GM18951 (cell line): ENCODE data around the gene CCZ1.
"Not testable (repeated sequence)": the region's sequence is repeated elsewhere in the genome, so short reads cannot be mapped to it uniquely, and the experiment has no call there.

Source experiments
- POLR2A ChIP-seq: IDR thresholded peaks from 4 replicates; pipeline ENCODE4 v1.6.1; 2011; ENCODE audit warnings: mild to moderate bottlenecking; ENCODE audit not compliant: insufficient read length, insufficient read depth; ENCODE audit errors: extremely low read depth
- in situ Hi-C: fragments of 300-500 bp; cut with MboI; formaldehyde crosslinking; loops from one replicate; pipeline ENCODE4 v1.12.0; 2022; ENCODE audit warnings: low sequenced_read_pairs, mixed read lengths, inconsistent platforms; ENCODE audit not compliant: unreplicated experiment

Gene CCZ1

GRCh38 chr7:5892498-5892897 is 6.0 kb upstream of the CCZ1 start:
- no peak for TF ChIP-seq POLR2A
- in situ Hi-C loops = no loop called here

DNA sequence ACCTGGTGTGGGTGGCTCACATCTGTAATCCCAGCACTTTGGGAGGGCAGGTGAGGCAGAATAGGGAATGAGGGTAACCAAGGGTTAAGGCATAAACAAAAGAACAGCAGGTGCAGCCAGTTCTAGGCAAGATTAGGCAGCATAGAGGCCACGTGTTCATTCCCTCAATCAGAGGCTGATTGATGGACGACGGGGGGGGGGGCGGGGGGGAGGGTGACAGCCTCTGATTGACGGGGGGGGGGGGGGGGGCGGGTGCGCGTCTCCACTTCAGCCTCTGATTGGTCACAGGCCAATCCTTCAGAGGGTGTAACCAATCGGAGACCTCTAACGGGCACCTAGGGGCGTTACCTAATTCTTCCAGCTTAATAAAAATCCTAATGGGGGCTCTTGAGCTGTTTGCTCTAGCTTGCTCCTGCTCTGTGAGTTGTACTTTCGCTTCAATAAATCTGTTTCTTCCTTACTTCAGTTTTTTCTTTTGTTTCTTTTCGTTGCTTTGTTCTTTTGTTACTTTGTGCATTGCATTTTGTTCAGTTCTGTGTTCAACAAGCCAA is 1.1 kb upstream of the CCZ1 start:
- in situ Hi-C loops = not testable (repeated sequence)

- in situ Hi-C loops = not testable (repeated sequence)
Measured at GRCh38 chr7:5903002-5903401, 4.5 kb downstream of the CCZ1 start.

DNA sequence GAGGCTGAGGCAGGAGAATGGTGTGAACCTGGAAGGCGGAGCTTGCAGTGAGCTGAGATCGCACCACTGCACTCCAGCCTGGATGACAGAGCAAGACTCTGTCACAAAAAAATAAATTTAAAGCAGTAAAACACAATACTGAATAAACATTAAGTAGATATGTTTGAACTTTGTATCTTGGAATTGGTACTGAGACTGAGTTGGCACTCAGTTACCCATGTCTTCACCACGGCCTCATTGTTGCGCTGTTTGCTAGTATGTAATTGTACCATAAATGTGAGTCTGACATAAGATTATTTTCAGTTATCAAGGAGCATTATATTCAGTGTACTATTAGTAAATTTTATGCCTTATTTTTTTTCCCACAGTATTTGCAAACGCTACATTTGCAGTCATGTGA is 6.2 kb downstream of the CCZ1 start:
- in situ Hi-C loops = loop anchor here (5.0 kb wide), 1 partner anchor 913 kb away; no protein-coding TSS in a partner anchor

DNA sequence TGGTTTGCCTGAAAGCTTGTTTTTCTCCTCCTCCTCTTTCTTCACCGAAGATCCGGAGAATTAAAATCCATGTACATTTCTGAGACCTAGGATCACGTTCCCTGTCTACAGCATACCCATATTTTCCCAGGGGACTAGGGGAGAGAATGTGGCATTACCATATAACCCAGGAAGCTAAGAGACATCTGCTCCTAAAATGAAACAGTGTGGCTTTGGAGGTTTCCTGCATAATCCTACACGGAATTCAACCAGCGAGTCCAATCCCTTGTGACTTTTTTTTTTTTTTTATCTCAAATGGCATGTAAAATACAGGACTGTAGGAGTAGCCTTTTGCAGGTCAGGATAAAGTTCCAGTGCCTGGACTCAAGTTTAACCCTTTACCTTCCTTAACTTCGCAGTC is 10.3 kb downstream of the CCZ1 start:
- in situ Hi-C loops = loop anchor here (5.0 kb wide), 1 partner anchor 908 kb away; no protein-coding TSS in a partner anchor

GRCh38 chr7:5916529-5916928 is 18.0 kb downstream of the CCZ1 start:
- in situ Hi-C loops = not testable (repeated sequence)

DNA sequence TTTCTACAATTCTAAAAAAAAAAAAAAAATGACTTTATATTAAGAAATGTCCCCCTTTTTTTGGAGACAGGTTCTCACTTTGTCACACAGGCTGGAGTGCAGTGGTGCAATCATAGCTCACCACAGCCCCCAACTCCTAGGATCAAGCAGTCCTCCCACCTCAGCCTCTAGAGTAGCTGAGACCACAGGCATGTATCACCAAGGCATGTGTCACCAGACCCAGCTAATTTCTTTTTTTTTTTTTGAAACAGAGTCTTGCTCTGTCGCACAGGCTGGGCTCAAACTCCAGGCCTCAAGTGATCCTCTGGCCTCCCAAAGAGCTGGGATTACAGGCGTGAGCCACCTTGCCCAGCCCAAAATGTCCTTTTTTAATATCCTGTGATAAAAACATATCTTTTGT is 25.6 kb downstream of the CCZ1 start:
- in situ Hi-C loops = not testable (repeated sequence)

DNA sequence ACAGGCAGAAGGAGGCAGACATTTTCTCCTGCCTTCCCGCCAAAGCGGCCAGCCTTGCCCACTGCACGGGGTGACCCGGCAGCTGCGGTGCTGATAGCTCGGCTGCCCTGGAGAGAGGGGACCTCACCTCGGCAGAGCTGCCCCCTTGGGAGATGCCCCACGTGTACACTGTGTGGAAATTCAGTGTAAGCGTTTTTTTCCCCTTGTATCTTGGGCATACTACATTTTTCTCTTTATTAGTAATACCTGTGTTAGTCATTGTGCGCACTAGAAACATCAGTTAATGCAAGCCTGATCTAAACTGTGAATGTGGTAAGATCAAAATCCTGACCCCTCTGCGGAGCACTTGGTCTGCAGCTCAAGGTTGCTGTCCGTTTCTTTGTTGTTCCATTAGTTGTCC is 26.1 kb downstream of the CCZ1 start:
- in situ Hi-C loops = not testable (repeated sequence)

DNA sequence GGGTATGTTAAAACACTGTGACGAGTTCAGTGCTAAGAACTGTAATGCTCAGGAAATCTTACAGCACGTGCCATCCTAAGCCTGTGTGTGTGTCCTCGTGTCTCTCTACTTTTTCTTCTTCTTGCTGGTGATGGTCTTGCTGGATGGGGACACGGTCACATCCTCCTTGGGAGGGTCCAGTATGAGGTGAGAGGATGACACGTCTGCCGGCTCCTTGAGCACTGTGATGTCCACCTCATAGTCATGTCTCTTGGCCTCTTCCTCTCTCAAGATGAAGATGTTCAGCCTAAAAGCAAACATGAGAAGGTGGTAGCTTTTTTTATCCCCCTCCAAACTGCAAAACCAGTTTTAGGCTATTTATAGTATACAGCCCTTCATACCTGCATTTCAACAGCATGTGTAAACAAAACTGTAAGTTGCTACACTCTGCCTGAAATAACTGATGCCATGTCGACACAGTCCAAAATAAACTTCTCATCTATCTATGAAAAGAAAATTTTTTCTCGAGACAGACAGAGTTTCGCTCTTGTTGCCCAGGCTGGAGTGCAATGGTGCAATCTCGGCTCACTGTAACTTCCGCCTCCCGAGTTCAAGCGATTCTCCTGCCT is 27.8 kb downstream of the CCZ1 start:
- in situ Hi-C loops = not testable (repeated sequence)

- in situ Hi-C loops = not testable (repeated sequence)
Measured at GRCh38 chr7:5930290-5930689, 31.8 kb downstream of the CCZ1 start.

DNA sequence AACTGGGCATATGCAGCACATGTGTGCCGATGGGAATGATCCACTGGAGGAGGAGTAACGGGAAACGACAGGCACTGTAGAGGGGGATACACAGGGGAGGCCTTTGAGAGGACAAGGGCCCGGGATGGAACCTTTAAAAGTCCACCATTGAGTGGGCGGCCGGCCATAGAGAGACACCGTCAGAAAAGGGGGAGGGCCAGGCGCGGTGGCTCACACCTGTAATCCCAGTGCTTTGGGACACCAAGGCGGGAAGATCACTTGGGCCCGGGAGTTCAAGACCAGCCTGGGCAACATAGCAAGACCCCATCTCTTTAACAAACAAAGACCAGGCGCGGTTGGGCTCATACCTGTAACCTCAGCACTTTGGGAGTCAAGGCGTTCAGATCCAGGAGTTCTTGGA is 32.7 kb downstream of the CCZ1 start:
- in situ Hi-C loops = not testable (repeated sequence)

DNA sequence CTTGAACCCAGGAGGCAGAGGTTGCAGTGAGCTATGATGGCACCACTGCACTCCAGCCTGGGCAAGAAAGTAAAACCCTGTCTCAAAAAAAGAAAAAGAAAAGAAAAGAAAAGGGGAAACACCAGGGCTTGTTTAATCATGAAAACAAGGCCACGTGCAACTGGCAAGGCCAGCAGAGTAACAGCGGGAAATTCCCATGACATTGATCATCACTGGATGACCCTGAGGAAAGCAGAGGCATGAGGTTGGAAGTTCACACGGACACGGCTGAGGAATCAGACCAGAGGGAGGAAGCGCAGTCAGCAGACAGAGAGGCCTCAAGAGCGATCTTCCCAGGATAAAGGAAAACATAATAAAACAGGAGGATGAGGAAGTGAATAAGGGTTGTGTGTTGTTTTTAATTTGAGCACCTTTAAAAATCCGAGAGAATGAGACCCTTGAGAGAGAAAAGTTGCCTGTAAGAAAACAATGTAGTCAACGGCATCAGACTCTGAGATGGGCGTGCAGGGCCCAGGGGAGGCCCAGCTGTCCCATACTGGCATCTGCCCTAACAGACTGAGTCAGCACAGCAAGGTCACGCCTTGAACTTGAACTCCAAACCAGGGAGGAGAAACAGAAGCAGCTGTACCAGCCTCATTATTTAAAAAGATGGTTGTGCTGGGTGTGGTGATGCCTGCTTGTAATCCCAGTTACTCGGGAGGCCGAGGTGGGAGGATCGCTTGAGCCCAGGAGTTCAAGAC is 33.5 kb downstream of the CCZ1 start:
- in situ Hi-C loops = not testable (repeated sequence)

DNA sequence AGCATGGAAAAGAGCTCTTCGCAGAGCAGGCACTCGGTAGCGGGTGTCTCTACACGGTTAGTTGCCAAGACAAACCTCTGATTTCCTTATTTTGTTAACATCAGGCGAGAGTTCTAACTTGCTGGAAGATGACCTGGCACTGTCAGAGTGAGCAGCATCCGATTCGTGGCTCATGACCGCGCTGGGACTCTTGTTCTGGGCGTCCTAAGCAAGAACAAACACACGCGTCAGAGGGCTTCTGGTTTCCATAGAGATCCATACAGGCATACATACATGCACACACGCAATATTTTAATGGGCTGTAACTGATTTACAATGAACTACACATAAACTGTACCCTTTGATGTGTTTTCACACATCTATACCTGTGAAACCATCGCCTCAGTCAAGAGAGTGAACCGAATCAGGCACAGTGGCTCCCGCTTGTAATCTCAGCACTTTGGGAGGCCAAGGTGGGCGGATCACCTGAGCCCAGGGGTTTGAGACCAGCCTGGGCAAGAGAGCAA is 36.5 kb downstream of the CCZ1 start:
- in situ Hi-C loops = not testable (repeated sequence)

GRCh38 chr7:5963205-5963604 is 64.7 kb downstream of the CCZ1 start:
- in situ Hi-C loops = not testable (repeated sequence)

GRCh38 chr7:5963810-5964209 is 65.3 kb downstream of the CCZ1 start:
- in situ Hi-C loops = not testable (repeated sequence)

DNA sequence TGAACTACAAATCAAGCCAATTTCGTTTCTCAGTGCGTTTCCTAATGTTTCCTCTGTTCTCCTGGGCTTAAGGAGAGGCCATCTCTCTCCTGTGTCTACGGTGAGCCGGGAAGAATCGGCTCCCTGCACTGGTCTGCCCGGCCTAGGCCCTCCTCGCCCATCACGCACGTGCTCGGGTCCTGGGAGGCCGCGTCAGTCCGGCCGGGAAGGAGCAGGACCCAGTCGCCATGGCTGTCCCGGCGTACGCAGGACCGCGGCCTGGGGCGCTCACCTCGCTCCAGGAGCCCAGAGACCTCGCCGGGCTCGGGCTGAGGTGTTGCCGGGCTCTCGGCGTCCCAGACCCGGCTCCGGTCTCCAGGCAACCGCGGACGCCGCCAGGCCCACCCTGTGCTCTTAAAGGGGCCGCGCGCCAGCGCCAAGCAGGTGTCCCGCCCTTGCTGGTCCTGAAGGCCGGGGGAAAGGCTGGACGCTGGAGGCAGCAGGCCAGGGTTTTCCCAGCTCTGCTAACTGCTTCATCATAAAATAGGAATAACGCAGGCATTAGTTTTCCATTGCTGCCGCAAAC is 71.9 kb downstream of the CCZ1 start, which contains the start of gene RSPH10B:
Gene RSPH10B, minus strand, starts transcription at position 343 of the 565 bp plus-strand sequence. CDS start 3,573 bp downstream, outside the sequence.
- in situ Hi-C loops = not testable (repeated sequence)

GRCh38 chr7:5973580-5973979 is 75.0 kb downstream of the CCZ1 start:
- in situ Hi-C loops = not testable (repeated sequence)
